Subcutaneous abdominal adipose tissue (tissue), 5 donors: ENCODE measurements around the gene SGIP1.

Experiments
- H3K27ac ChIP-seq: one replicate; pipeline ENCODE4 v1.7.0; 2013; ENCODE audit warnings: low read depth, mild to moderate bottlenecking, inconsistent platforms, low read length, moderate library complexity
- H3K27me3 ChIP-seq, 5 donors: one replicate each; pipeline ENCODE4 v1.7.0; 2013; ENCODE audit warnings: low read length in 5 of 5, inconsistent platforms in 1 of 5; ENCODE audit not compliant: control insufficient read depth in 5 of 5, insufficient read depth in 4 of 5
- H3K36me3 ChIP-seq, 5 donors: one replicate each; pipeline ENCODE4 v1.7.0; 2013; ENCODE audit warnings: low read length in 5 of 5; ENCODE audit not compliant: control insufficient read depth in 5 of 5, insufficient read depth in 5 of 5
- H3K4me1 ChIP-seq, 5 donors: one replicate each; pipeline ENCODE4 v1.7.0; 2013; ENCODE audit warnings: low read length in 5 of 5, mild to moderate bottlenecking in 3 of 5, moderate library complexity in 1 of 5; ENCODE audit not compliant: control insufficient read depth in 5 of 5, insufficient read depth in 5 of 5
- H3K4me3 ChIP-seq, 5 donors: one replicate each; pipeline ENCODE4 v1.7.0; 2013; ENCODE audit warnings: low read length in 5 of 5, low read depth in 1 of 5
- H3K9ac ChIP-seq, 5 donors: one replicate each; pipeline ENCODE4 v1.7.0; 2013; ENCODE audit warnings: low read length in 5 of 5, mild to moderate bottlenecking in 4 of 5, moderate library complexity in 3 of 5
- H3K9me3 ChIP-seq, 5 donors: one replicate each; pipeline ENCODE4 v1.7.0; 2013; ENCODE audit warnings: low read length in 5 of 5; ENCODE audit not compliant: control insufficient read depth in 5 of 5
- donor health status: healthy.
- donor health status: healthy.
- donor health status: healthy.
- donor health status: healthy.
- donor health status: healthy.

Gene SGIP1

GRCh38 chr1:66563941-66564630 is 30.1 kb downstream of the SGIP1 start:
- H3K4me1 ChIP-seq: peaks cover 0 to 23% (median 14%) of the 10 kb centered on the region in 5 donors
- H3K27ac ChIP-seq: peak overlapping the region; percentile 4
- no peaks in the 10 kb centered on the region for H3K27me3 ChIP-seq
- no peaks in the 10 kb centered on the region for H3K9me3 ChIP-seq
- H3K36me3 ChIP-seq: no peaks in the 10 kb centered on the region
- H3K9ac ChIP-seq: no peak overlapping the region
- H3K4me3 ChIP-seq: no peak overlapping the region

- no peaks in the 10 kb centered on the region for H3K4me1 ChIP-seq
- no peak overlapping the region for H3K4me3 ChIP-seq
- no peaks in the 10 kb centered on the region for H3K36me3 ChIP-seq
- no peaks in the 10 kb centered on the region for H3K9me3 ChIP-seq
- no peaks in the 10 kb centered on the region for H3K27me3 ChIP-seq
- H3K27ac ChIP-seq: no peak overlapping the region
- no peak overlapping the region for H3K9ac ChIP-seq
These were observed 36.2 kb downstream of the SGIP1 start for GRCh38 chr1:66570196-66570595.

GRCh38 chr1:66571789-66572188 is 37.8 kb downstream of the SGIP1 start:
- Histone ChIP-seq H3K4me1 (peaks cover 0 to 2% (median 0%) of the 10 kb centered on the region in 5 donors), H3K36me3 (no peaks in the 10 kb centered on the region), H3K27me3 (no peaks in the 10 kb centered on the region), H3K9me3 (no peaks in the 10 kb centered on the region), H3K4me3 (no peak overlapping the region), H3K27ac (no peak overlapping the region), H3K9ac (no peak overlapping the region)

GRCh38 chr1:66575739-66576138 is 41.8 kb downstream of the SGIP1 start:
- Histone ChIP-seq H3K9me3 (no peaks in the 10 kb centered on the region), H3K4me3 (no peak overlapping the region), H3K36me3 (no peaks in the 10 kb centered on the region), H3K27me3 (no peaks in the 10 kb centered on the region), H3K27ac (no peak overlapping the region), H3K4me1 (peaks cover 0 to 3% (median 0%) of the 10 kb centered on the region in 5 donors), H3K9ac (no peak overlapping the region)

- H3K4me3 ChIP-seq: no peak overlapping the region
- no peaks in the 10 kb centered on the region for H3K9me3 ChIP-seq
- no peaks in the 10 kb centered on the region for H3K27me3 ChIP-seq
- no peaks in the 10 kb centered on the region for H3K36me3 ChIP-seq
- H3K27ac ChIP-seq: no peak overlapping the region
- H3K4me1 ChIP-seq: peaks cover 0 to 3% (median 0%) of the 10 kb centered on the region in 5 donors
- no peak overlapping the region for H3K9ac ChIP-seq
These were observed 42.7 kb downstream of the SGIP1 start for GRCh38 chr1:66576645-66577044.

GRCh38 chr1:66578841-66579240 is 44.9 kb downstream of the SGIP1 start:
- Histone ChIP-seq H3K36me3 (no peaks in the 10 kb centered on the region), H3K4me1 (peaks cover 0 to 3% (median 0%) of the 10 kb centered on the region in 5 donors), H3K27ac (no peak overlapping the region), H3K9ac (no peak overlapping the region), H3K9me3 (no peaks in the 10 kb centered on the region), H3K27me3 (no peaks in the 10 kb centered on the region), H3K4me3 (no peak overlapping the region)

GRCh38 chr1:66580081-66580480 is 46.1 kb downstream of the SGIP1 start:
- Histone ChIP-seq H3K36me3 (no peaks in the 10 kb centered on the region), H3K4me1 (peaks cover 0 to 3% (median 0%) of the 10 kb centered on the region in 5 donors), H3K9me3 (no peaks in the 10 kb centered on the region), H3K27ac (no peak overlapping the region), H3K9ac (no peak overlapping the region), H3K4me3 (no peak overlapping the region), H3K27me3 (no peaks in the 10 kb centered on the region)

- Histone ChIP-seq H3K9me3 (no peaks in the 10 kb centered on the region), H3K27me3 (no peaks in the 10 kb centered on the region), H3K9ac (no peak overlapping the region), H3K4me3 (no peak overlapping the region), H3K27ac (no peak overlapping the region), H3K36me3 (no peaks in the 10 kb centered on the region), H3K4me1 (no peaks in the 10 kb centered on the region)
These were observed 49.1 kb downstream of the SGIP1 start for GRCh38 chr1:66583021-66583420.

- no peaks in the 10 kb centered on the region for H3K36me3 ChIP-seq
- H3K9ac ChIP-seq: no peak overlapping the region
- H3K9me3 ChIP-seq: no peaks in the 10 kb centered on the region
- no peaks in the 10 kb centered on the region for H3K4me1 ChIP-seq
- no peaks in the 10 kb centered on the region for H3K27me3 ChIP-seq
- H3K4me3 ChIP-seq: no peak overlapping the region
- H3K27ac ChIP-seq: no peak overlapping the region
These were observed 51.0 kb downstream of the SGIP1 start for GRCh38 chr1:66585002-66585401.

GRCh38 chr1:66589326-66589725 is 55.4 kb downstream of the SGIP1 start:
- Histone ChIP-seq H3K9me3 (no peaks in the 10 kb centered on the region), H3K27ac (no peak overlapping the region), H3K27me3 (no peaks in the 10 kb centered on the region), H3K36me3 (no peaks in the 10 kb centered on the region), H3K4me3 (no peak overlapping the region), H3K9ac (no peak overlapping the region), H3K4me1 (no peaks in the 10 kb centered on the region)
